Measurements from ENCODE around the gene ZSCAN32.
A peak's percentile ranks its signal among the peaks of the same experiment; 100 is the strongest.

The ZSCAN32 gene

DNA sequence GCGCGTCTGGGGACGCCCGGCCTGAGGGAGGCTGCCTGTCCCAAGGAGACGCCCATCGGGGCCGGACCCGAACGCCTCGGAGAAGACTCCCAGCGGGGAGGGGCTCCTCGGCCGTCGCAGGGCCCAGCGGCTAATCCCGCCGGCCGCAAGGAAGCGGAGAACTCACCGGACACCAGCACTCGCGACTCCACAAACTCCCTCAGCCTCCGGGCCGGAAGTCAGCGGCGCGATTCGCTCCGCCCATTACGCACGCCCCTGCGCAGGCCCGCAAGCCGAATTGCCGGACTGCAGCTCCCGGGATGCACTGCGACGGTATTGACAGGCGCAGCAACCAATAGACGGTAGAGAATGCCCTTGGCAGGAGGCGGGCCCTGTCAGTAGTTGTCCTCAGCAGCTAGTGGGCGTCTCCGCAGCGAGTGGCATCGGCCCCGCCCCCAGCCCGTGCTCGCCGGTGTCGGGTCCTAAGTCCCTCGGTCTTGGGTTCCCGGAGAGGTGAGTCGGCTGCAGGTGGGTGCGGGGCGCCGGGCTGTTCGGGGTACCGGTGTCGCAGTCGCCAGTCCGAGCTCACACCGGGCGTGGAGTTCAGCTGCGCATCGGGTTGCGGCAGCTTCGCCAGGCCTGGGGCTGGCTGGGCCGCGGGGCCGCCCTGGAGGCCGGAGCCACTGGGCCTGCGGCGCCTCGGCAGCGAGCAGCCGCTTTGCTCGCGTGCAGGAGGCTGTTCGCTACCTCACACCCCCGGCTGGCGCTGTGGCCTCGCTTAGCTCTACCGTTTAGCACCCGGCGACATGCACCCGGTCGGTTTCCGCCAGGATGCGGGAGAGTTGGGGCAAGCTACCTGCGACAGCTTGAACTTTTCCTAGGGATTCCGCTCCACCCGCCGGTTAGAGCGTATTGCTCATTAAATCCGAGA lies at the start of gene ZSCAN32, which contains the start of gene ZNF174:
Gene ZSCAN32 (minus strand): TSS at position 226 of the 910 bp plus-strand sequence. CDS start 3,447 bp downstream, outside the sequence.
Gene ZNF174 (plus strand): TSS at position 437 of the 910 bp plus-strand sequence. CDS start 790 bp downstream, outside the sequence.
- DNase-seq (ENCODE audit: low read depth in 4 of 4, low spot score in 1 of 4), result peak; percentile 95 to 98 (median 96)

DNA sequence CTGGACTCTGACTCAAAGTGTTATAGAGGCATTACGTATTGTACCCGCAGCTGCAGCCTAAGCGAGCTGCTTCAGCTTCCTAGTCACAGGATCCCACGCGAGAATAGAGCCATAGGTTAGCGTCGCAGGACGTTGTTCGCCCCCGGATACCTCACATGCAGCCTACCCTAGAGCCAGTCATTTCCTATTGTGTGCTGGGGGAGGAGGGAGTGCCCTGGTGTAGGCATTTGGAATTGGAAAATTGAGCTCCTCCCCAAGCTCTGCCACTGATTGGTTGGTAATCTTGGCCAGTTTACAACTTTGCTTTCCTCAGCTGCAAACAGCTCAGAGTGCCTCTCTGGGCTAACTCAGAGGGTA lies 43.2 kb upstream of the ZSCAN32 start:
- no peak for DNase-seq (ENCODE audit: low read depth in 4 of 4, low spot score in 1 of 4)

DNA sequence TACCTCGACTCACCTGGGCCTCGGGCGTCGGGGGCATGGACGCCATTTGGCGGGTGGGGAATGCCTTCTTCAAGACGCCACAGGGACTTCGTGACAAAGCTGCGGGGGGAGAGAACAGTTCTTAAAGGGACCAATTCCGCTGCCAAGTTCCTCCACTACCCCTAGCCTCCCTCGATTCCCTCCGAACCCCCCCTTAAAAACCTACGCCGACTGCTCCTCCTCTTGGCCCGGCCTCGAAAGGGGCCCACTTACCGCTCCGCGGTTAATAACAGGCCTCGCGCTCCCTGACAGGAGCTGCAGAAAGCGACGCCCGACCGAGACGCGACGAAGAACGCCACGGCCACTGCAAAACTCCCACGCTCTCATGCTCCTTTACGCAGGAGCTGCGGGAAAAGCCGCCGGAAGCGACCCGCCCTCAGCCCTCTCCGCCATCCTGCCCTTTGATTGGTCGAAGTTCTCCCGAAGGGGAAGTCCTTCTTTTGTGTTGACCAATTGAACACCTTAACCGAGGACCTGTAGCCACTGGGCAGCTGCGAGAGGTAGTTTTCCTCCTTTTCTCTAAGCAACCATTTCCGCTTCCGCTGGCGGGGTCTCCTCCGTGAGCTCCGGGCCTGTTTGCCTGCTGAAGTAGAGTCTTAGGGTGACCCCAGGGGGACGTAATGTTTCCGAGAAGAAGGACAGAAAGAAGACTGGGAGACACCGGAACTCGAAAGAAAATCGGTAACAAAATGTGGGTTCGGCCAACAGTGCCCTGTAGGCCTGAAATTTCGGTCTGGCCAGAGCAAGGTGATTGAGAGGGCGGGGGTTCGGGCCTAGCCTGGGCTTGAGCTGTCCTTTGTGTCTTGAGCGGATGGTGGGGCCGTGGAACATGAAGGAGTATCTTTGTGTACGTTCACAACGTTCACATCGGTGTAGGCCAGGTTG lies 42.6 kb upstream of the ZSCAN32 start, which contains the start of the genes NAA60 and ZNF597:
Gene NAA60 (plus strand): TSS at position 573 of the 924 bp plus-strand sequence. CDS start 32,548 bp downstream, outside the sequence.
Gene ZNF597 (minus strand): TSS at position 397 of the 924 bp plus-strand sequence. CDS start 351 bp downstream, at position 46.
- DNase-seq (ENCODE audit: low read depth in 4 of 4, low spot score in 1 of 4), result peak; percentile 37 to 63 (median 54)

DNA sequence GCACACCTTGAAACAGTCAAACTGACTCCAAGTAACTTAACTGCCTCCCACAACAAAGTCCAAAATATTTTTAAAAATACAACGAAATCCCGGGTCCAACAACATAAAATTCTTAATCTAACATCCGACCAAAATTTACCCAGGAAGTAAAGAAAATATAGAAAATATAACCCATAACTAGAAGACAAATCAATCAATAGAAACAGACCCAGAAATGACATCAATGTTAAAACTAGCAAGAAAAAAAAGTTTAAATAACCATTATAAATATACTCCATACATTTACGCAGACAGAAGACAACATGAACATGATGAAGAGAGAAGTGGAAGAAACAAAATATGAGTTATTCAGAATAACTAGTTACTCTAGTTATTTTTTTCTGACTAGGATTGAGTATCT lies 38.8 kb upstream of the ZSCAN32 start:
- DNase-seq (ENCODE audit: low read depth in 4 of 4, low spot score in 1 of 4), result no peak

DNA sequence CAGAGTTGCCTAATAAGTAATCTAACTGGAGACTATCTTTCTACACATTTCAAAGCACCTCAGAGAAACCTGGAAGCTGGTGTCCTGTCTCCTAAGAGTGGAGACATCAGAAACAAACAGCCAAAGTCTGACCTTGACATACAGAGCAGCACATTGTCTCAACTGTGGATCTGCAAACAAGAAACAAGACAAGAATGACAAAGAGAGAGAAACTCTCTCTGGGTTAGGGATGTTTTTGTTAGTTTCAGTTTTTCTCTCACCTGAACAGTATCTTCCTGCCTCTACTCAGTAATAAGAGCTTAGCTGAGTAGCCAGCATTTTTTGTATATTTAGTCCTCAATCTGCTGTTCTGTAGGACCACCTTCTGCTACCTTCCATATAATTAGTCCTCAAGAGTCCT lies 33.6 kb upstream of the ZSCAN32 start:
- no peak for DNase-seq (ENCODE audit: low read depth in 4 of 4, low spot score in 1 of 4)

DNA sequence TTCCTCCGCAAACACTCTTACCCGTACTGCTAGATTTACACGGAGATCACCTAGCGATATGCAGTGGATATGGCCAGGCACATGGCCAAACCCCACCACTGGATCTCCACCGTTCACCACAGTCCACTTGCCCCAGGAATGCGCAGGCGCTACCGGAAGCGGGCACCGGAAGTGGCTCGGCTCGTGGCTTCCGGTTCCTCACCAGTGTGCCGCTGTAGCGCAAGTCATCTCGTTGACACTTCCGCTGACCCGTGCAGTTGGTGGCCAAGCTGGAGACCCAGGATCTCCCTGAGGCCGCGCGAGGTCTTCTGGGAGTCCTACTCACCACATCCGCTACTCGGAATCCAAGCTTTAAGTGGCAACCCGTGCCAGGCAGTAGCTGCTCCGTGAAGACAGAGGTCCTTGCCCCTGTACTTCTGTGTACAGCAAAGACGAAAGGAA lies 31.0 kb upstream of the ZSCAN32 start:
- peak; percentile 5 to 62 (median 46) for DNase-seq (ENCODE audit: low read depth in 4 of 4, low spot score in 1 of 4)

DNA sequence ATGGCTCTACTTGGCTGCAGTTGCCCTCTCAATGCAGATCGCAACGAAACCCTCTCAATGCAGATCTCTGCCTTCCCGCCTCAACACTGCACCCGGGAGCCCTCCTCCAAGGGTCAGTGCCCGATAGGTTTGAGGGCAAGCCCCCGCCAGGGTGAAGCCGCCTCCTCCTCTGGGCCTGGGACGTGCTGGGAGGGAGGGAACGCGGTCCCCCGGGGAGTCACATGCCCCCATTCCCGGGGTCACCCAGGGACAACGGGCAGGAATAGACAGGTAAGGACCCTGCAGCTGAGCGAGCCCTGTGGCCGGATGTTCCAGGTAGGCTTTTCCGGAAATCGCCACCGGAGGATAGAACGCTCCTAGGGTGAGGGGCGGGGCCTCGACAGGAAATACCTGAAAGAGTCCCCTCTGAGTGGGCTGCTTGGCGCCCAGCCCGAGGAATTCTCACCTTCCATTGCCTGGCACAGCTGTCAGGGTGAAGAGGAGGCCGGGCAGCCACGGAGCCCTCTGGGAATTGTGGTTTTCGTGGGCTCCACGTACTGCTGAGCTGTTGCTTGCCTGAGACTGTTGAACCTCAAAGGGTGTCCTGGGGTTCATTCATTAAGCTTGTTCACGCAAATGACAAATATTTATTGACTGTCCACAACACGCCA lies 13.1 kb upstream of the ZSCAN32 start:
- no peak for DNase-seq (ENCODE audit: low read depth in 4 of 4, low spot score in 1 of 4)

DNA sequence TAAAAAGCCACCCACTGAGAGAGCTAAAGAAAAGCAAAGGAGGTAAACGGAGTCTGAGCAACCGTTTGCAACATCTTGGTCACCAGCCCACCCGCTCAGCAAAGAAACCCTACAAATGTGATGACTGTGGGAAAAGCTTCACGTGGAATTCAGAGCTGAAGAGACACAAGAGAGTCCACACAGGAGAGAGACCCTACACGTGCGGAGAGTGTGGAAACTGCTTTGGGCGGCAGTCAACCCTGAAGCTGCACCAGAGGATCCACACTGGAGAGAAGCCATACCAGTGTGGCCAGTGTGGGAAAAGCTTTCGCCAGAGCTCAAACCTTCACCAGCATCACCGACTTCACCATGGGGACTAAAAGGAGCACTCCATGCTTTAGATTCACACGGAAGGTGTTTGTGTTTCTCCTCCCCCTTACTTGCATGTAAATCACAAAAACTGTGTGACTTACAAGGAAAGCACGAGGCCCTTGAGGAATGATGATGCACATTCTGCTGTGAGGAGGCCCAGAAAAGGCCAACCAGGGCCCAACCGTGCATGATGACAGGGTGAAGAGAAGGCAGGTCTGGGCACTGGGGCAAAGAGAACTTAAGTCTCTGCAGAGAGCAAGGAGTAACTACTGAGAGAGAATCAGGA lies 7.9 kb upstream of the ZSCAN32 start:
- DNase-seq (ENCODE audit: low read depth in 4 of 4, low spot score in 1 of 4), result no peak

DNA sequence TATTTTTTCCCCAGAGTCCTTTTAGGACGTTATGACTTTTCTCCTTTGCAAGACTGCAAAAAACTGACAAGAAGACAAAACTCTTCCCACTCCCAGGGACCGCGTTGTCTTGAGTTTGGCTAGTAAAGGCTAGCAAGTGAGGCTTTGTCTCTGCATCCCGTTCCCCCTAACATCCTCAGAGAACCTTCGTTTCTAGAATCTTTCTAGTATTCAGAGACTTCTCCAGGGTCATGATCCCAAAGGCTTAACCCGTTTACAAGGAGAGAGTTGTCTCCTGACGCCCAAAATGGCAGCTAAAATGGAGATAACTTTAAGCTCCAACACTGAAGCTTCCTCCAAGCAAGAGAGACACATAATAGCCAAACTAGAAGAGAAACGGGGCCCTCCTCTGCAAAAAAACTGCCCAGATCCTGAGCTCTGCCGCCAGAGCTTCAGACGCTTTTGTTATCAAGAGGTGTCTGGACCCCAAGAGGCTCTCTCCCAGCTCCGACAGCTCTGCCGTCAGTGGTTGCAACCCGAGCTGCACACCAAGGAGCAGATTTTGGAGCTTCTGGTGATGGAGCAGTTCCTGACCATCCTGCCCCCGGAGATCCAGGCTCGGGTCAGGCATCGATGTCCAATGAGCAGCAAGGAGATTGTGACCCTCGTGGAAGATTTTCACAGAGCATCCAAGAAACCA lies 1.1 kb upstream of the ZSCAN32 start:
- no peak for DNase-seq (ENCODE audit: low read depth in 4 of 4, low spot score in 1 of 4)

DNA sequence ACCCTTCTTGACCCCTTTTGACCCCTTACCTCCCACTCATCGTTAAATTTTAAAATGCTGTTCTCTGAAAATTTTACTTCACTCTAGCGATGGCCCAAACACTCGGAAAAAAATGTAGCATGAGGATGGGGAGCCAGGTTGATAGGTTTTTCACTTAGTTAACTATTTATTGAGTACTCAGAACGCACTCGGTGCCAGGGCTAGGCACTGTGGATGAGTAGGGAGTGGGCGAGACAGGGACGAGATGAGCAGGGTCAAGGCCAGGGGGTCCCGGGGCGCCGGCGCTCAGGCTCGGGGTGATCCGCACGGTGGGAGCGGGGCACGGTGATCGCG lies 392 bp downstream of the ZSCAN32 start:
- DNase-seq (ENCODE audit: low read depth in 4 of 4, low spot score in 1 of 4), result no peak

DNA sequence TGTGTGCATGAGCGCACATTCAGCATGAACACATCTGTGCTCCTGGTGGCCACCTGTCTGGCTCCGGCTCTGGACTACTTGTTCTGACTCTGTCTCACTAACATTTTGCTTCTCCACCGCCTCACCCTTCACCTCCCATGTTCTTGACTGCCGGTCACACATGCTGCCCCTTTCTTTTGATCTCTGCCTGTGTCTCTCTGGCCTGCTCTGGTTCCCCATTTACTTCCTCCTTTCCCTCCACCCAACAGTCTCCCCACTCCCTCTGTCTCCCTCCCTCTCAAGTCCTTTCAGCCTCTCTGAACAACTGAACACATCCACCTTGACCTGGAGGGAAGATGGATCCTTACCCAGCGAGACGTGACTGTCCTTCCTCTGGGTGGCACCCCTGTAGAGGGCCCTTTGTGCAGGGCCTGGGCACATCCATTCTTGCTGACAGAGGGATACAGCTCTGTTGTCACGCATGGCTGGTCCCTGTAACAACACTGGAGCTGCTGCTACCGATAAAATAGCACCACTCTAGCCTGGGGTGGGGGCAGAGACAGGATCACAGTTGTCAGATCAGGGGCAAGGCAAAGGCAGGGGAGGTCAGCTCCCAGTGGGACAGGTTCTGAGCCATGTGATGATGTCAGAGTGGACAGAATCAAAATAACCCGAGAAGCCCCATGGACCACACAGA lies 11.0 kb downstream of the ZSCAN32 start:
- no peak for DNase-seq (ENCODE audit: low read depth in 4 of 4, low spot score in 1 of 4)

DNA sequence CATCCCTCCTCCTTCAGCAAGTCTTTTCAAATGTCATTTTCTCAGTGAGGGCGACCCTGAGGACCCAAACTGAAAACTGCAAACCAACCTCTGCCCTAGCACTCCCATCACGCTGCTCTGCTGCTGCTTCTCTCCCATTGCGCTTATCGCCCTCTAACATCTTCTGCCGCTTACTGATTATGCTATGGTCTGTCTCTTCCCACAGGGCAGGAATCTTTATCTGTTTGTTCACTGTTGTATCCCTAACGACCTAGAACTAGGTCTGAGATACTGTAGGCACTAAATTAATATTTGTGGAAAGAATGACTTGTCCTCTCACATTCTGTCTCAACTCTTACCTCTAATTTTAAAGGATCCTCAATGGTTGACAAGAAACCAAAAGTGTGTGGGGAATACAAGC lies 12.5 kb downstream of the ZSCAN32 start:
- no peak for DNase-seq (ENCODE audit: low read depth in 4 of 4, low spot score in 1 of 4)

DNA sequence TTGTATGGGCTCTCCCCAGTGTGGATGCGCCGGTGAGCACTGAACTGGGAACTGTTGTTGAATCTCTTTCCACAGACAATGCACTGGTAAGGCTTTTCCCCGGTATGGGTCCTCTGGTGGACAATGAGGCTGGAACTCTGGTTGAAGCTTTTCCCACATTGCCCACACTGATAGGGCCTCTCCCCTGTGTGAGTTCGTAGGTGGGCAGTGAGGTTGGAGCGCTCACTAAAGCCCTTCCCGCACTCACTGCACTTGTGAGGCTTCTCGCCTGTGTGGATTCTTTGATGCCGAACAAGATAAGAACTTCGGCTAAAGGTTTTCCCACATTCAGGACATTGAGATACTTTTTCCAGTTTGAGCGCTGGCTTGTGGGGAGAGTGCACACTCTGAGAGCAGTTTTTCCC lies 17.8 kb downstream of the ZSCAN32 start:
- no peak for DNase-seq (ENCODE audit: low read depth in 4 of 4, low spot score in 1 of 4)

DNA sequence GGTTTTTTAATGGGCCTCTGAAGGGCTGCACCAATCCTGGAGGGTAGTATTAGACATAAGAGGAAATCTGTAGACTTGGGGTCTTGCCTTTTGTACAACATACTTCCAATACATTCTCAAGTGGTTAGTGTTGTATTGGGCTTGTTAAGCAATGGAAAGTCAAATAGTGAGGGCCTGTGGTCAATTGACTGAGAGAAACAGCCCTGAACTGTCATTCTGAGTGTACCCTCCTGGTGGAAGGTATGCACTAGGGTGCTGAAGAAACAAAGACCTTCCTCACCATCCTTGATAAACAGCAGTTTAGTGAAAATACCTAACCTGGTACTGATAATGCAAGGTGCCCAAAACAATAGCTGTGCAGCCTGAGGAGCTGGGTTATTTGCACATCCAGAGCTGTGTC lies 22.9 kb downstream of the ZSCAN32 start:
- no peak for DNase-seq (ENCODE audit: low read depth in 4 of 4, low spot score in 1 of 4)

DNA sequence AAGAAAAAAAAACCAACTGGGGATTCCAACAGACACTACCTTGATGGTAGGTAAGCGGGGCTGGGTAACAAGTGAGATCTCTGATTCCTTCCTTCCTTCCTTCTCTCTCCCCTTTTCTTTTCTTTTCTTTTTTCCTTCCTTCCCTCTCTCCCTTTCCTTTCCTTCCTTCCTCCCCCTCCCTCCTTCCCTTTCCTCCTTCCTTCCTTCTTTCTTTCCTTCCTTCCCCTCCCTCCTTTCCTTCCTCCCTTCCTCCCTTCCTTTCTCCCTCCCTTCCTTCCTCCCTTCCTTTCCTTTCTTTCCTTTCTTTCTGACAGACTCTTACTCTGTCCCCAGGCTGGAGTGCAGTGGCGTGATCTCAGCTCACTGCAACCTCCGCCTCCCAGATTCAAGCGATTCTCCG lies 25.1 kb downstream of the ZSCAN32 start:
- DNase-seq (ENCODE audit: low read depth in 4 of 4, low spot score in 1 of 4), result no peak

DNA sequence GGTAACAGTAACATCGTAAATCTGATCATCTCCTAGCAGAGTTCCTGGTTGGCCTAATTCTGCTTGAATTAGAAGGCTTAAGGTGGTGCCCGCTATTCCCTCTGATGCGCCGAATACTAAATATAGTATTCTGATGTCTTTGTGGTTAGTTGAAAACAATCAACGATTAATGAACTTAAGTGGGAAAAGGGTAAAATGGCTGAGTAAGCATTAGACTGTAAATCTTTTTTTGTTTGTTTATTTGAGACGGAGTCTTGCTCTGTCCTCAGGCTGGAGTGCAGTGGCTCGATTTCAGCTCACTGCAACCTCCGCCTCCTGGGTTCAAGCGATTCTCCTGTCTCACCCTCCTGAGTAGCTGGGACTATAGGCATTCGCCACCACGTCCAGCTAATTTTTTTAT lies 31.7 kb downstream of the ZSCAN32 start:
- DNase-seq (ENCODE audit: low read depth in 4 of 4, low spot score in 1 of 4), result no peak

DNA sequence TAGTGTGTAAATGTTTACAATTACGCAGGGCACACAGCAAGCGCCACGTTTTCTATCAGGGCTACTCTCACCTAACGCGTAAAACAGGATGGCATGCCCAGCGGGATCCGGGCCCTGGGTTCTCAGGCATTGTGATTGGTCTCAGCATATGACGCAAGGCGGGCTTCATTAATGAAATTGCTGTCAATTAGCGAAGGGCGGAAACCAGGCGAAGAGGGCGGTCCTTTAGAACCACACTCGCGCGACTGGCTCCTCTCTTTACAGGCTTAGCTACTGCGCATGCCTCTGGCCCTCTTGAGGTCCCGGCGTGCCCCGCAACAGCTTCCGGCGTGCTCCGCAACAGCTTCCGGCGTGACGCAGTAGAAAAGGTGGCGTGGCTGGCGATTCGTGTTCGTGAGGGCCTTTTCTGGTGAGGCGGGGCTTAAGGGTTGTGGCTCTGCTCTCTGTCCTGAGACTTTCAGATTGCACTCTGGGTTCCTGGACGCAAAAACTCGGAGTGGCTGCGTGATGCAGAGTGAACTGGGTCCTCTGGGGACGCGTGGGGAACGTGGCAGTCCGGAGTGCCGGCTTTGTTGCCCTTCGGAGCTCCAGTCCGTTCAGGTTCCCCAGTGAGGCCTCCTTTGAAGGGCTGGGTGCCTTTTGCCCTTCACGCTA lies 35.9 kb downstream of the ZSCAN32 start:
- DNase-seq (ENCODE audit: low read depth in 4 of 4, low spot score in 1 of 4), result peak; percentile 61 to 81 (median 72)

DNA sequence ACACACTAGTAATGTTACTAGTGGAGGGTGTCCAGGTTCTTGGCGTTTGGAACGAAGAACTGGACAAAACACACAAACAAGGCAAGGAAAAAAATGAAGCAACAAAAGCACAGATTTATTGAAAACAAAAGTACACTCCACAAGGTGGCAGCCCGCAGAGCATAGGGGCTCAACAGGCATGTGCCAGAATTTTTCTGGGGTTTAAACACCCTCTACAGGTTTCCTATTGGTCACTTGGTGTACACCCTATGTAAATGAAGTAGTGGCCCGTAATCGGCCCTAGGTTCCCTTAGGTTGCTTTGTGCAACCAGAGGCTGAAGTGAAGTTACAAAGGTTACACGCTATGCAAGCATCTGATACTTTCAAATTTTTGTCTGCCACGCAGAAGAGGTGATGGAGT lies 37.0 kb downstream of the ZSCAN32 start:
- DNase-seq (ENCODE audit: low read depth in 4 of 4, low spot score in 1 of 4), result no peak

DNA sequence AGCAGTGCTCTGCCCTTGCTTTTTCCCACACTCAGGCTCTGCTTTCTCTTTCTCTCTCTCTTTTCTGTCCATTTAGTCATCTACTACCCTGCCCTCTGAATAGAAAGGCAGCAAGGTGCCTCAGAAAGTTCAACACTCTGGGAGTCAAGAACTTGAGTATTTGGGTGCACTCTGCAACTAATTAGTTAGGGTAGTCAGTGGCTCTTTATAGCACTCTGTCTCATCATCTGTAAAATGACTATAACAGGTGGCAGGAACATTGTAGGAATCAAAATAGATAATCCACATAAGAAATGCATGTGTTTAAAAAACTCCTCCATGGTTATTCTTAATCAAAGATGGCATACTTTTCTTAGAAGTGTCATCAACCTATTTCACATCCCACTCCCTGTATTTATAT lies 37.9 kb downstream of the ZSCAN32 start:
- no peak for DNase-seq (ENCODE audit: low read depth in 4 of 4, low spot score in 1 of 4)

All from stimulated activated CD4-positive, alpha-beta T cell treated with anti-CD3 and anti-CD28 coated beads, Interleukin-1b, Interleukin-23, amount 100 ng/mL, for 24 hours (primary cell).